ENCODE data around the gene CHKB.

The CHKB gene

DNA sequence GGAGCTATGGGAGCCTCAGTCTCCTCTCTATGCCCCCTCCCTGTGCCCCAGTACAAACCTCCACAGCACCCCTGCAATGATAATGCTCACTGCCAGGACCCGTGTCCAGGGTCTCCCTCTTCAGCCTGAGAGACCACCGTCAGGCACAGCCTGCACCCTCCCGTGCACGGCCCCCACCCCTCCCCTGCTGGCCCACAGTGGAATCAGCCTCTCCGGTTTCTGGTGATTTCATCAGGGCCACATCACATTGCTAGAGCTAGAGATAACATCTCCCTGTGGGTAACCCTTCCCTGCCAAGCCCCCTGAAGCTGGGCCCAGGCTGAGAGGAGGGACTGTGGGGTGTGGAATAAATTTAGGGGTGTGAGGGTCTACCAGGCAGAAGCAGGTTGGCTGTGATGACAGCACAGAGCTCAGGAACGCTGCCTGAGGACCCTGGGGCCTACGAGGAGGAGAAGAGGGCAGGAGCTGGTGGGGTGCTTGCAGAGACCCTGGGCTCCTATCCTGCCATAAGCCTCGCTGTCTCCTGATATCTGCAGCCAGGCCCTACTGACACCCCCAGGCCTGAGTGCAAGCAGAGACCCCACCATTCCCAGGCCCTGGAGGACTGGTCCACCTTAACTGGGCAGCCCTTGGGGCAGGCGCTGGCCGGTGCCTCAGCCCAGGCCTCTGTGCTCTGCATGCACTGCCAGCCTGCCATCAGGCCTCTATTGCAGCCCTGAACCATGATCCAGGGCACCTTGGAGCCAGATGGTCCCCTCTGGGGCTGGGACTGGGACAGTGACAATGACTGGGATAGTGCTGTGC is 36.9 kb downstream of the CHKB start, which contains the start of gene KLHDC7B (continued):
- TF ChIP-seq MZF1 (tag by site-specific recombination; IDR thresholded peaks at IDR 0.05; ENCODE audit: borderline replicate concordance) (no peak), ZBTB6 (tag by site-specific recombination; IDR thresholded peaks at IDR 0.05) (no peak), KLF1 (tag by site-specific recombination; IDR thresholded peaks at IDR 0.05) (peak; percentile 30; the same call in 1 of the 2 replicates), ZNF138 (tag by site-specific recombination; IDR thresholded peaks at IDR 0.05; ENCODE audit: borderline replicate concordance) (no peak), ZFP37 (tag by site-specific recombination; IDR thresholded peaks at IDR 0.05) (no peak), ZNF623 (tag by site-specific recombination; IDR thresholded peaks at IDR 0.05) (no peak), ZNF549 (tag by site-specific recombination; IDR thresholded peaks at IDR 0.05) (no peak), ZSCAN30 (tag by site-specific recombination; IDR thresholded peaks at IDR 0.05) (no peak), ZBTB20 (tag by site-specific recombination; IDR thresholded peaks at IDR 0.05) (peak; percentile 52; the same call in 1 of the 2 replicates), ZBTB48 (tag by site-specific recombination; IDR thresholded peaks at IDR 0.05) (peak; percentile 35; the same call in 1 of the 2 replicates), AEBP2 (tag by site-specific recombination; IDR thresholded peaks at IDR 0.05; ENCODE audit: borderline replicate concordance) (no peak), SP7 (tag by site-specific recombination; IDR thresholded peaks at IDR 0.05) (no peak), ZNF132 (tag by site-specific recombination; IDR thresholded peaks at IDR 0.05; ENCODE audit: borderline replicate concordance) (no peak), ZFP3 (tag by site-specific recombination; IDR thresholded peaks at IDR 0.05; ENCODE audit: low read depth) (no peak), ZNF843 (tag by site-specific recombination; IDR thresholded peaks at IDR 0.05) (no peak), INSM2 (tag by site-specific recombination; IDR thresholded peaks at IDR 0.05) (no peak), FEZF1 (tag by site-specific recombination; IDR thresholded peaks at IDR 0.05) (no peak), ZNF501 (tag by site-specific recombination; IDR thresholded peaks at IDR 0.05) (no peak), ZNF335 (tag by site-specific recombination; conservative IDR thresholded peaks at IDR 0.05) (peak; percentile 86), ZNF366 (tag by site-specific recombination; conservative IDR thresholded peaks at IDR 0.05) (no peak)
- TF ChIP-seq, protein P1, sequence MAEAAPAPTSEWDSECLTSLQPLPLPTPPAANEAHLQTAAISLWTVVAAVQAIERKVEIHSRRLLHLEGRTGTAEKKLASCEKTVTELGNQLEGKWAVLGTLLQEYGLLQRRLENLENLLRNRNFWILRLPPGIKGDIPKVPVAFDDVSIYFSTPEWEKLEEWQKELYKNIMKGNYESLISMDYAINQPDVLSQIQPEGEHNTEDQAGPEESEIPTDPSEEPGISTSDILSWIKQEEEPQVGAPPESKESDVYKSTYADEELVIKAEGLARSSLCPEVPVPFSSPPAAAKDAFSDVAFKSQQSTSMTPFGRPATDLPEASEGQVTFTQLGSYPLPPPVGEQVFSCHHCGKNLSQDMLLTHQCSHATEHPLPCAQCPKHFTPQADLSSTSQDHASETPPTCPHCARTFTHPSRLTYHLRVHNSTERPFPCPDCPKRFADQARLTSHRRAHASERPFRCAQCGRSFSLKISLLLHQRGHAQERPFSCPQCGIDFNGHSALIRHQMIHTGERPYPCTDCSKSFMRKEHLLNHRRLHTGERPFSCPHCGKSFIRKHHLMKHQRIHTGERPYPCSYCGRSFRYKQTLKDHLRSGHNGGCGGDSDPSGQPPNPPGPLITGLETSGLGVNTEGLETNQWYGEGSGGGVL (tag by site-specific recombination; IDR thresholded peaks at IDR 0.05), result no peak
- TF ChIP-seq, protein P2, sequence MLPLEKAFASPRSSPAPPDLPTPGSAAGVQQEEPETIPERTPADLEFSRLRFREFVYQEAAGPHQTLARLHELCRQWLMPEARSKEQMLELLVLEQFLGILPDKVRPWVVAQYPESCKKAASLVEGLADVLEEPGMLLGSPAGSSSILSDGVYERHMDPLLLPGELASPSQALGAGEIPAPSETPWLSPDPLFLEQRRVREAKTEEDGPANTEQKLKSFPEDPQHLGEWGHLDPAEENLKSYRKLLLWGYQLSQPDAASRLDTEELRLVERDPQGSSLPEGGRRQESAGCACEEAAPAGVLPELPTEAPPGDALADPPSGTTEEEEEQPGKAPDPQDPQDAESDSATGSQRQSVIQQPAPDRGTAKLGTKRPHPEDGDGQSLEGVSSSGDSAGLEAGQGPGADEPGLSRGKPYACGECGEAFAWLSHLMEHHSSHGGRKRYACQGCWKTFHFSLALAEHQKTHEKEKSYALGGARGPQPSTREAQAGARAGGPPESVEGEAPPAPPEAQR (tag by site-specific recombination; IDR thresholded peaks at IDR 0.05), result no peak
- TF ChIP-seq, protein P3, sequence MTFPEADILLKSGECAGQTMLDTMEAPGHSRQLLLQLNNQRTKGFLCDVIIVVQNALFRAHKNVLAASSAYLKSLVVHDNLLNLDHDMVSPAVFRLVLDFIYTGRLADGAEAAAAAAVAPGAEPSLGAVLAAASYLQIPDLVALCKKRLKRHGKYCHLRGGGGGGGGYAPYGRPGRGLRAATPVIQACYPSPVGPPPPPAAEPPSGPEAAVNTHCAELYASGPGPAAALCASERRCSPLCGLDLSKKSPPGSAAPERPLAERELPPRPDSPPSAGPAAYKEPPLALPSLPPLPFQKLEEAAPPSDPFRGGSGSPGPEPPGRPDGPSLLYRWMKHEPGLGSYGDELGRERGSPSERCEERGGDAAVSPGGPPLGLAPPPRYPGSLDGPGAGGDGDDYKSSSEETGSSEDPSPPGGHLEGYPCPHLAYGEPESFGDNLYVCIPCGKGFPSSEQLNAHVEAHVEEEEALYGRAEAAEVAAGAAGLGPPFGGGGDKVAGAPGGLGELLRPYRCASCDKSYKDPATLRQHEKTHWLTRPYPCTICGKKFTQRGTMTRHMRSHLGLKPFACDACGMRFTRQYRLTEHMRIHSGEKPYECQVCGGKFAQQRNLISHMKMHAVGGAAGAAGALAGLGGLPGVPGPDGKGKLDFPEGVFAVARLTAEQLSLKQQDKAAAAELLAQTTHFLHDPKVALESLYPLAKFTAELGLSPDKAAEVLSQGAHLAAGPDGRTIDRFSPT (tag by site-specific recombination; IDR thresholded peaks at IDR 0.05), result 0 out of 2 replicates have a peak, but pooled peaks have one; percentile 59
- TF ChIP-seq, protein P4, sequence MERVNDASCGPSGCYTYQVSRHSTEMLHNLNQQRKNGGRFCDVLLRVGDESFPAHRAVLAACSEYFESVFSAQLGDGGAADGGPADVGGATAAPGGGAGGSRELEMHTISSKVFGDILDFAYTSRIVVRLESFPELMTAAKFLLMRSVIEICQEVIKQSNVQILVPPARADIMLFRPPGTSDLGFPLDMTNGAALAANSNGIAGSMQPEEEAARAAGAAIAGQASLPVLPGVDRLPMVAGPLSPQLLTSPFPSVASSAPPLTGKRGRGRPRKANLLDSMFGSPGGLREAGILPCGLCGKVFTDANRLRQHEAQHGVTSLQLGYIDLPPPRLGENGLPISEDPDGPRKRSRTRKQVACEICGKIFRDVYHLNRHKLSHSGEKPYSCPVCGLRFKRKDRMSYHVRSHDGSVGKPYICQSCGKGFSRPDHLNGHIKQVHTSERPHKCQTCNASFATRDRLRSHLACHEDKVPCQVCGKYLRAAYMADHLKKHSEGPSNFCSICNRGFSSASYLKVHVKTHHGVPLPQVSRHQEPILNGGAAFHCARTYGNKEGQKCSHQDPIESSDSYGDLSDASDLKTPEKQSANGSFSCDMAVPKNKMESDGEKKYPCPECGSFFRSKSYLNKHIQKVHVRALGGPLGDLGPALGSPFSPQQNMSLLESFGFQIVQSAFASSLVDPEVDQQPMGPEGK (tag by site-specific recombination; IDR thresholded peaks at IDR 0.05), result peak; percentile 94
